Kidney glomerular epithelial cell (primary cell): ENCODE results near the gene FAM171A1.
"Not testable (repeated sequence)": the region's sequence is repeated elsewhere in the genome, so short reads cannot be mapped to it uniquely, and the experiment has no call there.

Source experiments
- DNase-seq: peaks from one replicate; lab custom pipeline; 2025; lab: John Stamatoyannopoulos, UW

FAM171A1 gene

GRCh38 chr10:15209827-15210509 lies 161.1 kb downstream of the FAM171A1 start:
- DNase-seq, result peak; percentile 57

DNA sequence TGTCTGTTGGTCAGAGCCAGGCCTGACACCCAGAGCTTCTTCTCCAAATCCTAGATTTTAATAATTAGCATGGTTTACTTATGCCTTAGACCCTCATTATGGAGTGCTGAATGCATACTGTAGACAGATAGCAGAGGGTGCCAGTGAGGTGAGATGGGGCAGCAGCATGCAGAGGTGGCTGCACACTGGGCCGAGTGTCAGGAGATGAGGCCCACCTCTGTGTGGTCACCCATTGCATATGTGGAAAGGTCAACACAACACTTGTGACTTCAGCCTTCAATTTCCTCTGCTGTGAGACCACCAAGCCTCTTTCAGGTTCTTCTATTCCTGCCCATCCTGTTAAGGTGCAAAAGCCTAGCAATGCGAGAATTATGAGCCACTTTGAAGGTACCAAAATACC lies 162.9 kb downstream of the FAM171A1 start:
- DNase-seq, result no peak

- not testable (repeated sequence) for DNase-seq
These were observed 163.7 kb downstream of the FAM171A1 start for GRCh38 chr10:15207410-15207809.

DNA sequence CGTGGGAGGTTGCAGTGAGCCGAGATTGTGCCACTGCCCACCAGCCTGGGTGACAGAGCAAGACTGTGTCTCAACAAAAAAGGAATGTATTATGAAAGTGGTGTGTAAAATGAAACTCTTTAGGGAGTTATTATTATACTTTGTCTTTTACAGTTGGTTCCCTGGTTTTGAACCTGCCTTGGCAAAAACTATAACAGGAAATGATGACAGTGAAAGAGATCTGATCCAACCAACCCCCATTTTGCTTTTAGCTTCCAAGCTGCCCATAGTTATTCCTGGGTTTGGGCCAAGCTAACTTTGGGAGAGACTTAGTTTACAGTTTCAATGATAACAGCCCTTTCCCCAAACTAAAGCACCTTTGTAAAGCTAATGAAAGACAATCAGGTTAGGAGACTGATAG lies 168.4 kb downstream of the FAM171A1 start:
- DNase-seq, result no peak

- not testable (repeated sequence) for DNase-seq
These were observed 168.8 kb downstream of the FAM171A1 start for GRCh38 chr10:15202301-15202621.

- peak; percentile 75 for DNase-seq
These were observed 169.3 kb downstream of the FAM171A1 start for GRCh38 chr10:15201589-15202300.

GRCh38 chr10:15200626-15201025 lies 170.5 kb downstream of the FAM171A1 start:
- DNase-seq, result peak; percentile 94

DNA sequence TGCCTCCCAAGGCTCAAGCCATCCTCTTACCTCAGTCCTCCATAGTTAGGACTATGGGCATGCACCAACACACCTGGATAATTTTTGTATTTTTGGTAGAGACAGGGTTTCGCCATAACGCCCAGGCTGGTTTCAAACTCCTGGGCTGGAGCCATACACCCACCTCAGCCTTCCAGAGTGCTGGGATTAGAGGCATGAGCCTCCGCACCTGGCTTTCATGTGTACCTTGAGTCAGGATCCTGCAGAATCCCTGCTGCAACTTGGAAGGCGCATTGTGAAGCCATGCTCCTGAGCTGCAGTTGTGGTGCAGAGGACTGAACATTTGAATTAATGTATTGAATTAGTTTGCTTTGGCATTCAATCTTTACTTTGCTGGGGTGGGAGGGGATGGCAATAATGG lies 173.2 kb downstream of the FAM171A1 start:
- DNase-seq, result no peak

DNA sequence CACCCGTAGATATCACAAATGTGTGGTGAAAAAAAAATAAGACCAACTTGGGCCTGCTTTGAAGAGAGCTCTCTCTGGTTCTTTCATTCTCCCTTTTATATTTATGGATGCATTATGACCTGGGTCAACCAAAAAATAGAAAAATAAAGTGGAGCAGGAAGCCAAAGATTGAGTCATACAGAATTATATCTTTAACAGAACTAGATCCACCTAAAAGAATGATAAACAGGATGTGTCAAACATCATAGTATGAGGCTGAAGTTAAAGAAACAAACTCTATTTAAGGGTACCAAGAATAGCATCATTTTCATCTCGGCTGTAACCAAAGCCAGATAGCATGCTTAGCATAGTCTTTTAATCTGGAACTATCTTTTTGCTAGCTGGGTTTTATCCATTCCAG lies 173.8 kb downstream of the FAM171A1 start:
- no peak for DNase-seq

DNA sequence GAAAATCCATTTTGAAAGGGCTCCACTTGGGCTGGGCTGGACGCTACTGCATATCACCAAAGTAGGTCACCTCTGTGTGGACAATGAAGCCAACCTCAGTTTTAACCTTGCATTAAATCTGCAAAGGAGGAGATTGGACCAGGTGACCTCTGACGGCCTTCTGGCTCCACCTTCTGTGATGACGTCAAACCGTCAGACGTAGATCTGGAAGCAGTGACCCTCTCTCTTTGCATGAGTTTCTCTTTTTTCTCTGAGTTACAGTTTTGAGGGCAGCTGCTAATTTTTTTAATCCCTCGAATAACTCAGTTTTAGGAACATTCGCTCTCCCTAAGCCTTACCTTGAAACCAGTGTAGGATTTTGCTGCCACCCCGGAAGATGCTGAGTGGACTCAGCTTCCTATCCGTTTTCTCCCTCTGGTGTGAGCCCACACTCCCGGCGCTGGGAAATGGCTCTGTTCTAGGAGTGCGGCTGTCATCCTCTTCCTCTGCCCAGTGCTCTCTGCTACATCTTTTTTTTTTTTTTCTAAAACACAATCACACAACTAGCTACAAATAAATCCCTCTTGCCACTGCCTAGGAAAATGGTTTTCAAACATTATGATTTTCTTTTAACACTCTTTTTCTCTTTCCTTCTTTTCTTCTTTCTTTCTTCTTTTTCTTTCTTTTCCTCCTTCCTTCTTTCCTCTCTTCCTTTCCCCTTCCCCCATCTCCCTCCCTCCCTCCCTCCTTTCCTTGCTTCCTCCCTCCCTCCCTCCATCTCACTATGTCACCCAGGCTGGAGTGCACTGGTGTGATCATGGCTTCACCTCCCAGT lies 174.9 kb downstream of the FAM171A1 start:
- DNase-seq, result no peak

- no peak for DNase-seq
These were observed 181.8 kb downstream of the FAM171A1 start for GRCh38 chr10:15189133-15189885.

DNA sequence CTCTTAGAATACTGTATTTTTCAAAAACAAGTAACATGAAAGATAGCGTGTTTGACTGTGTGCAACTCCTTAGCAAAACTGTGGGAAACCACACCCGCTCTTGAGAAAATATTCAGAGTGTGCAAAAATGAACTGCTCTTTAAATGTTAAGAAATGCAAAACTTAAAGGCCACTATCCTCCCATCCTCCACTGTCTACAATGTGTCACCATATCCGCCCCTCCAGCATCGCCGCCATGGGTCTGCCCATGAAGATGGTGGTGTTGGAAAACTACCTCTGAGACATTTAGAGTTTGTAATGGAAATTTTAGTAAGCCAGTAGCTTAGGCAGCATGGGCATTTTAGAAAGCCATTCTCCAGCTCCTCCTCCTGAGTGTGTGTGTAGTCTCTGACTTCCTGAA lies 182.5 kb downstream of the FAM171A1 start:
- DNase-seq, result no peak

- no peak for DNase-seq
These were observed 187.2 kb downstream of the FAM171A1 start for GRCh38 chr10:15183689-15184481.

DNA sequence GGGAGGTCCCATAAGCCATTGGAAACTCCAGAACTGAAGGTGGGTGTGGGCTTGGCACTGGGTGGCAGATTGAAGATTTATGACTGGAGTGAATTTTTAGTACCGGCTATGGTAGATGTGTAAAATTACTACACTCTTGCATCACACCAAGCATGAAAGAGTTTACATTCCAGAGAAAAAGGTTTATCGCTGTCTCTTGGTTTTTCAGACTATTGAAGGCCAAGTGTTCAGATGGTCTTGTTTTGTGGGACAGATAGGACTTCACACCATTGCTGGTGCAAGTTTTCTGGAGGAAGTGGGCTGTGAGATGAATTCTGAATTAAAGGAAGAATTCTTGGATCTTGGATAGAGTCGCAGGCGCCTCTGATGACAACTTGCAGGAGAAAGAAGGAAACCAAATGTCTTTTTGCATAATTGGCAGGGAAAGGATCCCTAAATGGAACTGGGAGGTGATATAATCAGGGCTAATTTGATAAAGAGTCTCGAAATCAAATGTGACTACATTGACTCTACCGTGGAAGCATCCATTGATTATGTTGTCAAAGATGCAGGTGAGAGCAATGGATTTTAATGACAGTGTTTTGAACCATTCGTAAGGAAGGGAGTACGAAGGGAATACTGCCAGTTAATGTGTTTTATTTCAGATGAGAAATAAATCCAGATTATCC lies 188.4 kb downstream of the FAM171A1 start:
- no peak for DNase-seq

GRCh38 chr10:15181576-15182156 lies 189.4 kb downstream of the FAM171A1 start:
- DNase-seq, result no peak

GRCh38 chr10:15180736-15181135 lies 190.4 kb downstream of the FAM171A1 start:
- no peak for DNase-seq

GRCh38 chr10:15176269-15176668 lies 194.8 kb downstream of the FAM171A1 start:
- no peak for DNase-seq

- no peak for DNase-seq
These were observed 195.5 kb downstream of the FAM171A1 start for GRCh38 chr10:15175587-15175986.

DNA sequence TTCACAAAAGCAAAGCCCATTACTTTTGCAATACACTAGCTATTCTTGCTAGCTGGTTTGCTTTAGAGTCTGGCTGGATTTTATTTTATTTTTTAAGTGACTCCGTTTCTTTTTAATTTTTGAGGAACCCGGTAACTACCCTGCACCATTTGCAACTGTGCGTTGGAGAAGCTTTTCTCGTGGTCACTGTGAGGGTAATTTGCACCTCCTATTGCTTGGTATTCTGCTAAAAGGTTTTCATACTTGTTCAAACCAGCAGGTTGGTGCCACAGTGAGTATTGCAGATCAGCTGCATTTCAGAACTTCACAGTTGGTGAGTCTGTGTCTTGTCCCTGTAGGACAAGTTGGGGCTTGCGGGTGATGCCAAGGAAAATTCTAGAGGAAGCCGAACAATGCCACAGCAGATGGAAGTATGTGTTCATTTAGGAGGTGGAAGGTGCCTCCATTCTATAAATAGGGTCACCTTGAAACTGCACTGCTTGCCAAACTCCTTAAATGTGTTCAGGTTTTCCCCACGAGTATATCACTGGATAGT lies 198.7 kb downstream of the FAM171A1 start:
- DNase-seq, result no peak
